GM12873 (cell line): ENCODE data around the gene IGF2BP3.

ENCODE experiments used
- CTCF ChIP-seq: IDR thresholded peaks from 2 replicates; pipeline ENCODE4 v1.5.1; 2012; ENCODE audit warnings: low read depth, mild to moderate bottlenecking, moderate library complexity, low read length, control low read depth; ENCODE audit not compliant: insufficient read depth; ENCODE audit errors: missing control alignments

Gene IGF2BP3

GRCh38 chr7:23482686-23483085 lies 12.4 kb upstream of the IGF2BP3 start:
- no peak for TF ChIP-seq CTCF

GRCh38 chr7:23477962-23478866 lies 7.9 kb upstream of the IGF2BP3 start:
- TF ChIP-seq CTCF, result no peak

GRCh38 chr7:23477157-23477499 lies 6.8 kb upstream of the IGF2BP3 start:
- TF ChIP-seq CTCF, result no peak

- TF ChIP-seq CTCF, result no peak
Measured at GRCh38 chr7:23476286-23477156, 6.2 kb upstream of the IGF2BP3 start.

- TF ChIP-seq CTCF, result no peak
Measured at GRCh38 chr7:23475576-23475839, 5.2 kb upstream of the IGF2BP3 start.

- TF ChIP-seq CTCF, result no peak
Measured at GRCh38 chr7:23474829-23475575, 4.7 kb upstream of the IGF2BP3 start.

- no peak for TF ChIP-seq CTCF
Measured at GRCh38 chr7:23474094-23474828, 4.0 kb upstream of the IGF2BP3 start.
